Transverse colon (tissue), 4 donors: ENCODE data around the gene MDFIC. TPM values are rescaled to one million over a fixed set of nuclear protein-coding genes. Genes with fewer than 3 reads are reported as not detected.
A peak's percentile ranks its signal among the peaks of the same experiment; 100 is the strongest.

Source experiments
- DNase-seq: peaks from one replicate; pipeline ENCODE4 v3.0.0-alpha.2; 2019
- H3K27ac ChIP-seq, 4 donors: fragments of 200-600 bp; sonication (generic); 2 replicates each; pipeline ENCODE4 v1.5.1; 2016 to 2018; ENCODE audit warnings: inconsistent platforms in 4 of 4
- H3K27me3 ChIP-seq: fragments of 200-600 bp; sonication (generic); 2 replicates; pipeline ENCODE4 v1.5.1; 2017; ENCODE audit warnings: inconsistent platforms
- H3K36me3 ChIP-seq, 4 donors: fragments of 200-600 bp; sonication (generic); 2 replicates each; pipeline ENCODE4 v1.5.1; 2017 to 2019; ENCODE audit warnings: inconsistent platforms in 4 of 4
- H3K4me1 ChIP-seq, 4 donors: fragments of 200-600 bp; sonication (generic); 2 replicates each; pipeline ENCODE4 v1.5.1; 2017 to 2020; ENCODE audit warnings: inconsistent platforms in 4 of 4
- H3K4me3 ChIP-seq, 4 donors: fragments of 200-600 bp; sonication (generic); 1 replicate in 1 of 4; 2 replicates in 3 of 4; pipeline versions ENCODE4 v1.5.1 to v1.6.1; 2017 to 2019; ENCODE audit warnings: inconsistent platforms in 4 of 4
- H3K9me3 ChIP-seq, 2 donors: fragments of 200-600 bp; sonication (generic); 2 replicates each; pipeline ENCODE4 v1.5.1; 2017 to 2019; ENCODE audit warnings: inconsistent platforms in 2 of 2
- EP300 ChIP-seq: sonication (generic); formaldehyde crosslinking; IDR thresholded peaks from one replicate; pipeline ENCODE4 v1.6.1; 2017; ENCODE audit warnings: antibody characterized with exemption, low read depth
- POLR2A ChIP-seq: fragments of 450-650 bp; IDR thresholded peaks from one replicate; pipeline ENCODE4 v1.6.1; 2016; ENCODE audit warnings: antibody characterized with exemption, mild to moderate bottlenecking, moderate library complexity
- POLR2AphosphoS5 ChIP-seq, 3 donors: sonication (generic); formaldehyde crosslinking; IDR thresholded peaks; one replicate each; pipeline ENCODE4 v1.6.1; 2016; ENCODE audit warnings: antibody characterized with exemption in 3 of 3
- WGBS, 2 donors: methylation state at CpG; one replicate each; pipeline ENCODE4 v1.1.5; 2018; ENCODE audit warnings: low coverage in 1 of 2; 5-methylcytosine and 5-hydroxymethylcytosine counted together
- in situ Hi-C, 4 donors: fragments of 200-750 bp; cut with MboI; loops; one replicate each; pipeline versions ENCODE4 v1.15.0 to v1.15.1; 2017; ENCODE audit warnings: low sequenced_read_pairs in 3 of 4, low pct_ligation_motif_present in 1 of 4, low pct_unique_long_range_greater_than_20kb in 1 of 4
- intact Hi-C: fragments of 100-400 bp; cut with DNase I; formaldehyde crosslinking; loops from one replicate; pipeline ENCODE4 v1.15.1; 2023; ENCODE audit warnings: low total_unique reads
- total RNA-seq, 4 donors: library from RNA; depleted of rRNA; stranded (reverse); fragments of >200 nt; gene quantifications; one replicate each; pipeline ENCODE4 v1.1.0, GENCODE V29; 2016
- TF ChIP-seq, protein P1 (sequence below), 5 experiments: fragments of 200-600 bp in 3 of 5; fragments of 450-650 bp in 2 of 5; sonication (generic) in 3 of 5; IDR thresholded peaks; 1 replicate in 2 of 5; 2 replicates in 3 of 5; pipeline ENCODE4 v1.5.1; 2016 to 2017; ENCODE audit warnings: antibody characterized with exemption in 5 of 5, inconsistent platforms in 3 of 5, mild to moderate bottlenecking in 2 of 5, moderate library complexity in 1 of 5

The MDFIC gene
- total RNA-seq, 4 donors from 2014 or later, result 4.5 to 14.8 (median 9.6) TPM

DNA sequence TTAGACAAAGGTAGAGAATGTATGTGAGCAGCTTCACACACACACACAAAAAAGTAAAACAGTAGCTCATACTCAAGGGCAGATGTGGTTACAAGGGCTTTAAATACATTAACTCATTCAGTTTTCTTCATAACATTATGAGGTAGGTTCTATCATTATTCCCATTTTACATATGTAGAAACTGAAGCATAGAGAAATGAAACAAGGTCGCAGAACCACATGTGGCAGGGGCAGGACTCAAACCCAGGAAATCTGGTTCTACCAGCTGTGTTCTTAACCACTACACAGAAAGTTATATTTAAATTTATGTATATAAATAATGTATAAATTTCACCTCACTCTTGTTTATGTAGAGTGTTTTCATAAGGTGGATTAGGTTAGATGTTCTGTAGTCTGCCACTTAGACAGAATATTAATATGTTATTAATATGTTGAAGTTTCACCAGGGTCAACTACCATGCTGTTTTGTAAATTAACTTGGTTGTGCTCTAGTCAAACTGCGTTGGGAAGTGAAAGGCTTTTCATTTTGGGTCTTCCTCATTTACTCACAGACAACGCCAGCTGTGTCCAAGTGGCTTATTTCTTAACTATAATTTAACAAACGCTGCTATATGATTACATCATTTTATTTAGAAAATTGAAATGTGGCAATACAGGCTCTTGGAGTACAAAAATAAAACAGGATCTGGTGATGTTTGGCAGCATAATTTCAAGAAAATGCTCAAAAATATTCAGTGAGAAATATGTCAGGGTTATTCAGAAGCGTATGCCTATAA, 138.4 kb downstream of the MDFIC start:
- DNase-seq, result no peak
- in situ Hi-C loops, result no loop called here
- Histone ChIP-seq H3K9me3 (no peaks in the 10 kb centered on the region), H3K4me3 (no peak overlapping the region), H3K27ac (no peak overlapping the region), H3K4me1 (no peaks in the 10 kb centered on the region), H3K36me3 (no peaks in the 10 kb centered on the region), H3K27me3 (no peaks in the 10 kb centered on the region)
- intact Hi-C loops, result no loop called here
- 67 to 77% methylated on average over 5 of the region's 5 CpGs for WGBS, 2 donors
- TF ChIP-seq EP300 (no peak), POLR2A (no peak), POLR2AphosphoS5 (IDR thresholded peaks at IDR 0.05) (no peak)
- TF ChIP-seq, protein P1, sequence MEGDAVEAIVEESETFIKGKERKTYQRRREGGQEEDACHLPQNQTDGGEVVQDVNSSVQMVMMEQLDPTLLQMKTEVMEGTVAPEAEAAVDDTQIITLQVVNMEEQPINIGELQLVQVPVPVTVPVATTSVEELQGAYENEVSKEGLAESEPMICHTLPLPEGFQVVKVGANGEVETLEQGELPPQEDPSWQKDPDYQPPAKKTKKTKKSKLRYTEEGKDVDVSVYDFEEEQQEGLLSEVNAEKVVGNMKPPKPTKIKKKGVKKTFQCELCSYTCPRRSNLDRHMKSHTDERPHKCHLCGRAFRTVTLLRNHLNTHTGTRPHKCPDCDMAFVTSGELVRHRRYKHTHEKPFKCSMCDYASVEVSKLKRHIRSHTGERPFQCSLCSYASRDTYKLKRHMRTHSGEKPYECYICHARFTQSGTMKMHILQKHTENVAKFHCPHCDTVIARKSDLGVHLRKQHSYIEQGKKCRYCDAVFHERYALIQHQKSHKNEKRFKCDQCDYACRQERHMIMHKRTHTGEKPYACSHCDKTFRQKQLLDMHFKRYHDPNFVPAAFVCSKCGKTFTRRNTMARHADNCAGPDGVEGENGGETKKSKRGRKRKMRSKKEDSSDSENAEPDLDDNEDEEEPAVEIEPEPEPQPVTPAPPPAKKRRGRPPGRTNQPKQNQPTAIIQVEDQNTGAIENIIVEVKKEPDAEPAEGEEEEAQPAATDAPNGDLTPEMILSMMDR (IDR thresholded peaks at IDR 0.05), result no peak

DNA sequence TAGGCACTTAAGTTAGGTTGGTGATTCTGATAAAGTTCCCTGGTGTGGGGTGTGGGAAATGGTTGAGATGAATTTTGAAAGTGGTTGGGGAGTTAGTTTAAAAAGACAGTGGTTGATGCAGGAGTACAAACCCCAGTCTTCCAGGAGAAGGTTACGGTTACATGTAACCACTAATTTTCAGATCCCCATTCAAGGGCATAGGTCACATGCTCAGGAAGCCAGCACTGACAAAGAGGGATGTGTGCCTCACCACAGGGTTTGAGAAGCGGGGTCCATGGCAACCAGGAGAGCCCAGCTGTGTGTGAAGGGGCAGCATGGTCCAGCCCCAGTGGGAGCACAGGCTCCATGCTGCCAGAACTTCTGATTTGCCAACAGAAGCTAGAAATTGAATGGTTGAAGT, 144.2 kb downstream of the MDFIC start:
- Histone ChIP-seq H3K36me3 (no peaks in the 10 kb centered on the region), H3K27me3 (no peaks in the 10 kb centered on the region), H3K4me3 (no peak overlapping the region), H3K4me1 (no peaks in the 10 kb centered on the region), H3K9me3 (no peaks in the 10 kb centered on the region), H3K27ac (no peak overlapping the region)
- DNase-seq, result peak; percentile 9
- TF ChIP-seq EP300, result no peak
- TF ChIP-seq, protein P1 (IDR thresholded peaks at IDR 0.05), result no peak
- TF ChIP-seq POLR2A, result no peak
- TF ChIP-seq POLR2AphosphoS5 (IDR thresholded peaks at IDR 0.05), result no peak
- in situ Hi-C loops, result no loop called here
- 76 to 100% methylated on average over 1 to 2 of the region's 2 CpGs for WGBS, 2 donors
- intact Hi-C loops, result no loop called here

DNA sequence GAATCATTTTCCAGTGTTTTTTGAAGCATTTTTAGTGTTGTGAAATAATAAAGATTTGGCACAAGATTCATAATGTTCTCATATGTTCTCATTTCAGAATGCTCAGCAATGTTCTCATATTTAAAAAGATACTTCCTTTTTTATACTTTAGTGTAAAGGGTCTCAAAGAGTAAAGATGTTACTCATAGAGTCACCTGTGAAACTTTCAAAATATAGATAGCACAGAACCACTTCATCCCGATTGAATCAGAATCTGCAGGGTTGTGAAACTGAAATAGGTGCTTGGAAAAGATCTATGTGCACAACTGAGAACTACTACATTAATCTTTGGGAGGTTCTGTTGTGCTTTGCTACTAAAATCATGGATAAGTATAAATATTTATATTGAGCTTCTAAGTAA, 144.7 kb downstream of the MDFIC start:
- Histone ChIP-seq H3K27me3 (no peaks in the 10 kb centered on the region), H3K36me3 (no peaks in the 10 kb centered on the region), H3K4me3 (no peak overlapping the region), H3K9me3 (no peaks in the 10 kb centered on the region), H3K27ac (no peak overlapping the region), H3K4me1 (no peaks in the 10 kb centered on the region)
- TF ChIP-seq POLR2AphosphoS5 (IDR thresholded peaks at IDR 0.05), result no peak
- TF ChIP-seq EP300, result no peak
- WGBS, 2 donors, result 62 to 65% methylated on average over 1 of the region's 1 CpG
- intact Hi-C loops (no loop called here), in situ Hi-C loops (no loop called here)
- no peak for DNase-seq

DNA sequence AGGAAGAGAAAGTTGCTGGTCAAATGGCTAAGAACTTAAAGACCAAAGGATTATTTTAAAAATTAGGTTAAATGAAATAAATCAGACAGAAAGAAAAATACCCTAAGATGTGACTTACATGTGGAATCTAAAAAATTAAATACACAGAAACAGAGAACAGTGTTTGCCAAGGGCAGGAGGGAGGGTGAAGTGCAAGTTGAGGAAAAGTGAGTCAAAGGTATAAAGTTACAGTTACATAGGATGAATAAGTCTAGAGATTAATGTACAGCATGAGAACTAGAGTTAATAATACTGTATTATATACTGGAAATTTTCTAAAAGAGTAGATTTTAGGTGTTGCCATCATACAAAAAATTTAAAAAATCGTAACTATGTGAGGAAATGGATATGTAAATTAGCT, 146.3 kb downstream of the MDFIC start:
- H3K4me1 ChIP-seq, result no peaks in the 10 kb centered on the region
- no peak overlapping the region for H3K27ac ChIP-seq
- 90 to 100% methylated on average over 1 of the region's 1 CpG for WGBS, 2 donors
- intact Hi-C loops, result no loop called here
- in situ Hi-C loops, result no loop called here
- H3K9me3 ChIP-seq, result no peaks in the 10 kb centered on the region
- no peak for DNase-seq
- TF ChIP-seq, protein P1 (IDR thresholded peaks at IDR 0.05), result no peak
- no peak for TF ChIP-seq POLR2AphosphoS5 (IDR thresholded peaks at IDR 0.05)
- TF ChIP-seq POLR2A, result no peak
- TF ChIP-seq EP300, result no peak
- no peak overlapping the region for H3K4me3 ChIP-seq
- H3K36me3 ChIP-seq, result no peaks in the 10 kb centered on the region
- no peaks in the 10 kb centered on the region for H3K27me3 ChIP-seq
